Vagina (tissue), 2 donors: ENCODE data around the gene CACNA2D1. TPM values are rescaled to one million over a fixed set of nuclear protein-coding genes. Genes with fewer than 3 reads are reported as not detected.

Experiments used
- DNase-seq, 2 donors: peaks; one replicate each; pipeline ENCODE4 v3.0.0-alpha.2; 2017; ENCODE audit errors: extremely low spot score in 2 of 2
- H3K27ac ChIP-seq: fragments of 200-600 bp; sonication (generic); one replicate; pipeline ENCODE4 v1.5.1; 2019
- H3K27me3 ChIP-seq: fragments of 200-600 bp; sonication (generic); one replicate; pipeline ENCODE4 v1.5.1; 2019
- H3K36me3 ChIP-seq, 2 donors: fragments of 200-600 bp; sonication (generic); one replicate each; pipeline ENCODE4 v1.5.1; 2017 to 2019
- H3K4me1 ChIP-seq: fragments of 200-600 bp; sonication (generic); one replicate; pipeline ENCODE4 v1.5.1; 2019
- H3K4me3 ChIP-seq, 2 donors: fragments of 200-600 bp; sonication (generic); 1 replicate in 1 of 2; 2 replicates in 1 of 2; pipeline ENCODE4 v1.5.1; 2016 to 2019
- H3K9me3 ChIP-seq: fragments of 200-600 bp; sonication (generic); one replicate; pipeline ENCODE4 v1.5.1; 2019
- CTCF ChIP-seq, 3 experiments: fragments of 450-650 bp in 2 of 3; fragments of 200-600 bp in 1 of 3; sonication (generic) in 1 of 3; IDR thresholded peaks; one replicate each; pipeline ENCODE4 v1.5.1; 2017 to 2019; ENCODE audit warnings: antibody characterized with exemption in 3 of 3, mild to moderate bottlenecking in 2 of 3, moderate library complexity in 2 of 3
- POLR2A ChIP-seq, 2 donors: fragments of 450-650 bp; IDR thresholded peaks; one replicate each; pipeline ENCODE4 v1.6.1; 2017; ENCODE audit warnings: antibody characterized with exemption in 2 of 2, mild to moderate bottlenecking in 2 of 2, moderate library complexity in 2 of 2
- POLR2AphosphoS5 ChIP-seq, 2 donors: sonication (generic); formaldehyde crosslinking; IDR thresholded peaks; one replicate each; pipeline ENCODE4 v1.9.0; 2017; ENCODE audit warnings: antibody characterized with exemption in 2 of 2, mild to moderate bottlenecking in 2 of 2, low read depth in 1 of 2; ENCODE audit not compliant: insufficient read depth in 1 of 2
- intact Hi-C: fragments of 100-400 bp; cut with DNase I; formaldehyde crosslinking; loops from one replicate; pipeline ENCODE4 v1.15.1; 2023
- total RNA-seq: library from RNA; depleted of rRNA; stranded (reverse); fragments of >200 nt; gene quantifications from one replicate; pipeline ENCODE4 v1.2.3, GENCODE V29; 2016

The CACNA2D1 gene
- total RNA-seq, 1 donor from 2014 or later, result 16.9 TPM

- no peak for DNase-seq
- intact Hi-C loops, result no loop called here
- H3K4me3 ChIP-seq, result no peak overlapping the region
- no peak overlapping the region for H3K27ac ChIP-seq
- TF ChIP-seq POLR2A (IDR thresholded peaks at IDR 0.05), result no peak
- H3K4me1 ChIP-seq, result no peaks in the 10 kb centered on the region
- H3K36me3 ChIP-seq, result no peaks in the 10 kb centered on the region
- no peaks in the 10 kb centered on the region for H3K9me3 ChIP-seq
- H3K27me3 ChIP-seq, result no peaks in the 10 kb centered on the region
Measured at GRCh38 chr7:82200601-82201000, 243.0 kb downstream of the CACNA2D1 start.

GRCh38 chr7:82194016-82194643, 249.4 kb downstream of the CACNA2D1 start:
- intact Hi-C loops, result no loop called here

DNA sequence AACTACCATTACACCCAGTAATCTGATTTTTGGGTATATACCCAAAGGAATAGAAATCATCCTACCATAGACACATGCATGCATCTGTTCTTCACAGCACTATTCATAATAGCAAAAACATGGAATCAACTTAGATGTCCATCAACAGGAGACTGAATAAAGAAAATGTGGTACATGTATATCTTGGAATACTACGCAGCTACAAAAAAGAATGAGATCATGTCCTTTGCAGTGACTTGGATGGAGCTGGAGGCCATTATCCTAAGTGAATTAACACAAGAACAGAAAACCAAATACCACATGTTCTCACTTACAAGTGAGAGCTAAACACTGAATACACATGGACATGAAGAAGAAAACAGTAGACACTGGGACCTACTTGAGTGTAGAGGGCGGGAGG, 254.9 kb downstream of the CACNA2D1 start:
- no peaks in the 10 kb centered on the region for H3K4me1 ChIP-seq
- no peaks in the 10 kb centered on the region for H3K27me3 ChIP-seq
- H3K9me3 ChIP-seq, result no peaks in the 10 kb centered on the region
- no peak overlapping the region for H3K4me3 ChIP-seq
- no peaks in the 10 kb centered on the region for H3K36me3 ChIP-seq
- no peak for DNase-seq
- intact Hi-C loops, result no loop called here
- TF ChIP-seq POLR2A (IDR thresholded peaks at IDR 0.05), result no peak
- TF ChIP-seq CTCF (IDR thresholded peaks at IDR 0.05), result no peak
- no peak for TF ChIP-seq POLR2AphosphoS5 (IDR thresholded peaks at IDR 0.05; ENCODE audit: insufficient read depth in 1 of 2, low read depth in 1 of 2)
- no peak overlapping the region for H3K27ac ChIP-seq

More at GRCh38 chr7:82194016-82194643, 249.4 kb downstream of the CACNA2D1 start:
- DNase-seq, result no peak
- H3K4me3 ChIP-seq, result no peak overlapping the region
- H3K9me3 ChIP-seq, result no peaks in the 10 kb centered on the region
- H3K4me1 ChIP-seq, result no peaks in the 10 kb centered on the region
- no peak overlapping the region for H3K27ac ChIP-seq
- TF ChIP-seq POLR2A (IDR thresholded peaks at IDR 0.05), result no peak
- no peaks in the 10 kb centered on the region for H3K36me3 ChIP-seq
- H3K27me3 ChIP-seq, result no peaks in the 10 kb centered on the region

DNA sequence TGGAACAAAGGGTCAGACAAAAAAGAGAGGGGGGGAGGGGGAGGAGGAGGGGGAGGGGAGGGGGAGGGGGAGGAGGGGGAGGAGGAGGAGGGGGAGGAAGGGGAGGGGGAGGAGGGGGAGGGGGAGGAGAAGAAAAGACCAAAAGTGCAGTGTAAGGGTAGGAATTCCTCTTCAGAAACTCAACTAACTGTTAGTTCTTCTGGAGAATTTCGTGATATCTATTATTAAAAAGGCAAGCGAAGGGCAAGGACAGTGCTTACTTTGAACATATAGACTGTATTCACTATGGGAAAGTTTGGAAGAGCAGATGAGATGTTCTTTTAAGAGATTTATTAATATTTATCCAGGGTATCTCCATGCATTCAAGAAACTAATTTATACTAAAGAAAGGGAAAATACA, 258.1 kb downstream of the CACNA2D1 start:
- Histone ChIP-seq H3K36me3 (no peaks in the 10 kb centered on the region), H3K27ac (no peak overlapping the region), H3K4me3 (no peak overlapping the region), H3K4me1 (no peaks in the 10 kb centered on the region), H3K27me3 (no peaks in the 10 kb centered on the region), H3K9me3 (no peaks in the 10 kb centered on the region)
- intact Hi-C loops, result no loop called here
- no peak for TF ChIP-seq CTCF (IDR thresholded peaks at IDR 0.05)
- no peak for TF ChIP-seq POLR2A (IDR thresholded peaks at IDR 0.05)
- no peak for TF ChIP-seq POLR2AphosphoS5 (IDR thresholded peaks at IDR 0.05; ENCODE audit: insufficient read depth in 1 of 2, low read depth in 1 of 2)
- DNase-seq, result no peak

DNA sequence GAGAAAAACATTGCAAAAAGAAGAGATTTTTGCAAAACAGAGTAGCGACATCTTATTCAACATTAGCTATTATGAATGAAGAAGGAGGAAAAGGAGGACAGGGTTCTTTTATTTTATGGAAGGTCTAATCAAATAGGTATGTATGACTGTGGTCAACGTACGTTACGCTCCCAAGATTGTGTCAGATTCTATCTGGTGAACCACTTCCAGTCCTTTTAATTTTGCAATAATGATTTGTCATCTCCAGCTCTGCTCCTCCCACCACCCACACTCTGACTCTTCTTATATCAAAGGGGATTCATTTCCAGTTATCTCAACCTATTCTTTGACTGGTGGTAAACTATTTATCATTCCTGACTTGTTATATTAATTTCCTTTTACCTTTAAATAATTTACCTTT, 259.9 kb downstream of the CACNA2D1 start:
- Histone ChIP-seq H3K9me3 (no peaks in the 10 kb centered on the region), H3K27ac (no peak overlapping the region), H3K4me1 (no peaks in the 10 kb centered on the region), H3K4me3 (no peak overlapping the region), H3K36me3 (no peaks in the 10 kb centered on the region), H3K27me3 (no peaks in the 10 kb centered on the region)
- TF ChIP-seq POLR2AphosphoS5 (IDR thresholded peaks at IDR 0.05; ENCODE audit: insufficient read depth in 1 of 2, low read depth in 1 of 2) (no peak), CTCF (IDR thresholded peaks at IDR 0.05) (no peak), POLR2A (IDR thresholded peaks at IDR 0.05) (no peak)
- intact Hi-C loops, result no loop called here
- no peak for DNase-seq

- Histone ChIP-seq H3K4me1 (no peaks in the 10 kb centered on the region), H3K27me3 (no peaks in the 10 kb centered on the region), H3K9me3 (no peaks in the 10 kb centered on the region), H3K27ac (no peak overlapping the region), H3K4me3 (no peak overlapping the region), H3K36me3 (no peaks in the 10 kb centered on the region)
- TF ChIP-seq CTCF (IDR thresholded peaks at IDR 0.05) (no peak), POLR2AphosphoS5 (IDR thresholded peaks at IDR 0.05; ENCODE audit: insufficient read depth in 1 of 2, low read depth in 1 of 2) (no peak), POLR2A (IDR thresholded peaks at IDR 0.05) (no peak)
- no peak for DNase-seq
- intact Hi-C loops, result no loop called here
Measured at GRCh38 chr7:82179311-82179710, 264.3 kb downstream of the CACNA2D1 start.
